ENCODE data around the gene NPIPA5. TPM values are rescaled to one million over a fixed set of nuclear protein-coding genes. Genes with fewer than 3 reads are reported as not detected.
"Not testable (repeated sequence)": the region's sequence is repeated elsewhere in the genome, so short reads cannot be mapped to it uniquely, and the experiment has no call there.

NPIPA5 gene
- 15.9 TPM for total RNA-seq

- DNase-seq (ENCODE audit: low spot score): not testable (repeated sequence)
Measured at GRCh38 chr16:15378194-15378593, at the start of gene NPIPA5. NPIPA5 (minus strand) TSS chr16:15378294; CDS start chr16:15378294, 0 bp downstream.

GRCh38 chr16:15427648-15428239, 49.6 kb upstream of the NPIPA5 start:
- DNase-seq (ENCODE audit: low spot score): peak; percentile 56

GRCh38 chr16:15426796-15427195, 48.7 kb upstream of the NPIPA5 start:
- no peak for DNase-seq (ENCODE audit: low spot score)

- DNase-seq (ENCODE audit: low spot score): no peak
Measured at GRCh38 chr16:15425861-15426260, 47.8 kb upstream of the NPIPA5 start.

GRCh38 chr16:15422222-15422621, 44.1 kb upstream of the NPIPA5 start:
- DNase-seq (ENCODE audit: low spot score): no peak

- not testable (repeated sequence) for DNase-seq (ENCODE audit: low spot score)
Measured at GRCh38 chr16:15421696-15422095, 43.6 kb upstream of the NPIPA5 start.

- DNase-seq (ENCODE audit: low spot score): no peak
Measured at GRCh38 chr16:15418206-15418605, 40.1 kb upstream of the NPIPA5 start.

- no peak for DNase-seq (ENCODE audit: low spot score)
Measured at GRCh38 chr16:15417197-15417596, 39.1 kb upstream of the NPIPA5 start.

- no peak for DNase-seq (ENCODE audit: low spot score)
Measured at GRCh38 chr16:15415511-15415985, 37.5 kb upstream of the NPIPA5 start.

GRCh38 chr16:15409476-15409875, 31.4 kb upstream of the NPIPA5 start:
- DNase-seq (ENCODE audit: low spot score): not testable (repeated sequence)

GRCh38 chr16:15407756-15408155, 29.7 kb upstream of the NPIPA5 start:
- DNase-seq (ENCODE audit: low spot score): not testable (repeated sequence)

- DNase-seq (ENCODE audit: low spot score): no peak
Measured at GRCh38 chr16:15404792-15405191, 26.7 kb upstream of the NPIPA5 start.

- not testable (repeated sequence) for DNase-seq (ENCODE audit: low spot score)
Measured at GRCh38 chr16:15404091-15404490, 26.0 kb upstream of the NPIPA5 start.

- DNase-seq (ENCODE audit: low spot score): no peak
Measured at GRCh38 chr16:15403392-15403995, 25.4 kb upstream of the NPIPA5 start.

GRCh38 chr16:15401972-15402371, 23.9 kb upstream of the NPIPA5 start:
- DNase-seq (ENCODE audit: low spot score): no peak

GRCh38 chr16:15400314-15400713, 22.2 kb upstream of the NPIPA5 start:
- not testable (repeated sequence) for DNase-seq (ENCODE audit: low spot score)

GRCh38 chr16:15399317-15399716, 21.2 kb upstream of the NPIPA5 start:
- DNase-seq (ENCODE audit: low spot score): no peak

GRCh38 chr16:15398618-15399316, 20.7 kb upstream of the NPIPA5 start:
- DNase-seq (ENCODE audit: low spot score): peak; percentile 45

GRCh38 chr16:15396948-15397594, 19.0 kb upstream of the NPIPA5 start:
- no peak for DNase-seq (ENCODE audit: low spot score)

- not testable (repeated sequence) for DNase-seq (ENCODE audit: low spot score)
Measured at GRCh38 chr16:15396509-15396829, 18.4 kb upstream of the NPIPA5 start.

- DNase-seq (ENCODE audit: low spot score): peak; percentile 23
Measured at GRCh38 chr16:15395631-15396508, 17.8 kb upstream of the NPIPA5 start, which contains the start of gene MPV17L. MPV17L (plus strand) TSS chr16:15395754; CDS start chr16:15395898, 144 bp downstream.

Data from mucosa of gallbladder (tissue), 1 donor.